ENCODE data around the gene EDEM2. TPM values are rescaled to one million over a fixed set of nuclear protein-coding genes. Genes with fewer than 3 reads are reported as not detected.

The EDEM2 gene
- total and polyA plus RNA-seq, 2 of the 13 experiments (the other 11 are each of a cell fraction or from before 2014, with no cell fraction given), result 33.1 to 46.9 TPM

- no peak for TF ChIP-seq EEA1 (CRISPR knock-in tag; IDR thresholded peaks at IDR 0.05; ENCODE audit: borderline replicate concordance)
- TF ChIP-seq FUBP1 (CRISPR knock-in tag; IDR thresholded peaks at IDR 0.05; ENCODE audit: borderline replicate concordance), result 0 out of 2 replicates have a peak, but pooled peaks have one; percentile 49
- TF ChIP-seq ZNF281 (CRISPR knock-in tag; IDR thresholded peaks at IDR 0.05; ENCODE audit: borderline replicate concordance), result no peak
- no peak for TF ChIP-seq ZFP82 (CRISPR knock-in tag; IDR thresholded peaks at IDR 0.05; ENCODE audit: borderline replicate concordance)
- TF ChIP-seq KMT2B (CRISPR knock-in tag; IDR thresholded peaks at IDR 0.05), result no peak
- TF ChIP-seq ZNF333 (CRISPR knock-in tag; IDR thresholded peaks at IDR 0.05; ENCODE audit: borderline replicate concordance), result no peak
- TF ChIP-seq RAD21 (CRISPR knock-in tag; IDR thresholded peaks at IDR 0.05), result no peak
- TF ChIP-seq ZBTB43 (CRISPR knock-in tag; conservative IDR thresholded peaks at IDR 0.05), result no peak
- no peak for TF ChIP-seq RFXAP (CRISPR knock-in tag; IDR thresholded peaks at IDR 0.05; ENCODE audit: borderline replicate concordance)
- no peak for TF ChIP-seq SP140L (CRISPR knock-in tag; IDR thresholded peaks at IDR 0.05; ENCODE audit: borderline replicate concordance)
- peak; percentile 25 for TF ChIP-seq HNRNPLL (IDR thresholded peaks at IDR 0.05; ENCODE audit: low read depth, low read length, poor library complexity, severe bottlenecking)
- no peak for TF ChIP-seq DNMT3B (CRISPR knock-in tag; conservative IDR thresholded peaks at IDR 0.05)
- peak; percentile 26 for TF ChIP-seq AGO2 (optimal IDR thresholded peaks at IDR 0.05; ENCODE audit: low read depth, low read length)
- no peak for TF ChIP-seq ZNF280B (CRISPR knock-in tag; IDR thresholded peaks at IDR 0.05; ENCODE audit: borderline replicate concordance)
- TF ChIP-seq ZBTB7A (CRISPR knock-in tag; IDR thresholded peaks at IDR 0.05), result no peak
- TF ChIP-seq ZNF260 (CRISPR knock-in tag; IDR thresholded peaks at IDR 0.05; ENCODE audit: borderline replicate concordance, low read depth), result no peak
- TF ChIP-seq GRHL1 (CRISPR knock-in tag; conservative IDR thresholded peaks at IDR 0.05), result no peak
- no peak for TF ChIP-seq SRSF9 (IDR thresholded peaks at IDR 0.05; ENCODE audit: borderline replicate concordance, insufficient read depth, low read depth, low read length, poor library complexity, severe bottlenecking)
- TF ChIP-seq ZFP37 (CRISPR knock-in tag; IDR thresholded peaks at IDR 0.05; ENCODE audit: borderline replicate concordance), result no peak
Measured at GRCh38 chr20:35171753-35172433, 24.8 kb upstream of the EDEM2 start, which contains the start of gene PROCR (continued).

Data from HepG2 (cell line).